Activated CD8-positive, alpha-beta T cell treated with anti-CD3 and anti-CD28 coated beads for 36 hours (primary cell): ENCODE data around the gene PET100. TPM values are rescaled to one million over a fixed set of nuclear protein-coding genes. Genes with fewer than 3 reads are reported as not detected.
A peak's percentile ranks its signal among the peaks of the same experiment; 100 is the strongest.

Source experiments
- ATAC-seq: fragments of 200-7000 bp; cut with Tn5 transposase; one replicate; pipeline ENCODE4 v1.10.0; 2021; ENCODE audit warnings: mild to moderate bottlenecking, moderate library complexity
- CTCF ChIA-PET: fragments of 350-600 bp; sonication (Branson Sonifier 250); formaldehyde crosslinking; loops from one replicate; lab custom pipeline; 2021; ENCODE audit warnings: antibody characterized with exemption; lab: Charles Lee
- POLR2A ChIA-PET: fragments of 350-600 bp; sonication (Branson Sonifier 250); formaldehyde crosslinking; loops from one replicate; lab custom pipeline; 2021; ENCODE audit warnings: antibody characterized with exemption; lab: Charles Lee
- DNase-seq: peaks from one replicate; pipeline ENCODE4 v3.0.0-alpha.2; 2020
- H3K27ac Mint-ChIP-seq: one replicate; pipeline ENCODE4 v1.8.0; 2021; ENCODE audit warnings: mild to moderate bottlenecking, mixed read lengths
- H3K27me3 Mint-ChIP-seq: one replicate; pipeline ENCODE4 v1.8.0; 2021; ENCODE audit warnings: mixed read lengths
- H3K36me3 Mint-ChIP-seq: one replicate; pipeline ENCODE4 v1.8.0; 2021; ENCODE audit warnings: low read depth, mixed read lengths
- H3K4me1 Mint-ChIP-seq: one replicate; pipeline ENCODE4 v1.8.0; 2021; ENCODE audit warnings: low read depth, mixed read lengths
- H3K4me3 Mint-ChIP-seq: one replicate; pipeline ENCODE4 v1.8.0; 2021; ENCODE audit warnings: mild to moderate bottlenecking, moderate library complexity, mixed read lengths
- H3K9me3 Mint-ChIP-seq: one replicate; pipeline ENCODE4 v1.8.0; 2021; ENCODE audit warnings: mixed read lengths
- intact Hi-C: fragments of 100-400 bp; cut with micrococcal nuclease; formaldehyde crosslinking; loops from one replicate; pipeline ENCODE4 v1.10.0; 2022
- total RNA-seq, 2 experiments: library from RNA; stranded (reverse); gene quantifications; one replicate each; pipeline ENCODE4 v1.2.3, GENCODE V29; 2021
- TF ChIP-seq, protein P1 (sequence below): fragments of 200-600 bp; IDR thresholded peaks from one replicate; pipeline ENCODE4 v1.8.0; 2022; ENCODE audit warnings: antibody characterized with exemption, mild to moderate bottlenecking

Gene PET100
- total RNA-seq, 2 experiments from 2014 or later, result 71.8 to 83.3 TPM

DNA sequence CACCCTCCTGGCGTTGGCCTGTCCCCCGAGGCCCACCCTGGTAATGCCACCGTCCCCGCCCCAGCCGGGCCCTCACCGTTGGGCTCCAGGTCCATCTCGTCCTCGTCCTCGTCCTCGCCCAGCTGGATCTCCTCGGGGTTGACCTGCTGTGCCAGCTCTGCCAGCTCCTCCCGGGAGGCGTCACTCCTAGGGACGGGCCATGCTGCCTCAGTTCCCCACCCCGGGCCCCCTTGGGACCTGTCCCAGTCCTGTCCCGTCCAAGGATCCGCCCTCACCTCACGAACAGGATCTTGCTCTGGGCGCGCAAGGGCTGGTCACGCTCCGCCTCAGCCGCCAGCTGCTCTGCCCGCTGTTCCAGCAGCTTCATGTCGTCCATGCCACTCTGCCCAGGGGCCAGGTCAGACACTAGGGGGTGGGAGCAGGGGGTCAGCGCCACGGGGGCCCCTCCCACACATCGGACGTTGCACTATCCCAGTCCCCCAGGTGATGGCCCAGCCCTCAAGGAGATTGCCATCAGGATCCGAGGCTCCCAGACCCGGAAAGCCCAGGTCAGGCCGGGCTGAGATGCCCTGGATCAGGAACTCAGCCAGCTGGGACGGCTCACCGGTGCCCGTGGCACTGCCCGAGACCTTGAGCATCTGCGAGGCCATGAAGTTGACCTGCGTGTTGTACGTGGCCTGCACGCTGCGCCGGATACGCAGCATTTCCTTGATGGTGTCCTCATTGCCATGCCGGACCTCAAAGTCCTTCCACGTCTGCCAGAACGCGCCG, 9.7 kb upstream of the PET100 start:
- Mint-ChIP-seq H3K27me3 (no peaks in the 10 kb centered on the region), H3K9me3 (no peaks in the 10 kb centered on the region), H3K4me3 (no peak overlapping the region), H3K27ac (no peak overlapping the region), H3K4me1 (no peaks in the 10 kb centered on the region), H3K36me3 (peaks cover 23% of the 10 kb centered on the region)
- POLR2A ChIA-PET, result interaction anchor here (1.4 to 3.3 kb wide), 2 partner anchors 13 to 15 kb away, joined by 3 to 10 read pairs; partner anchors contain the start of gene PCP2
- TF ChIP-seq, protein P1, sequence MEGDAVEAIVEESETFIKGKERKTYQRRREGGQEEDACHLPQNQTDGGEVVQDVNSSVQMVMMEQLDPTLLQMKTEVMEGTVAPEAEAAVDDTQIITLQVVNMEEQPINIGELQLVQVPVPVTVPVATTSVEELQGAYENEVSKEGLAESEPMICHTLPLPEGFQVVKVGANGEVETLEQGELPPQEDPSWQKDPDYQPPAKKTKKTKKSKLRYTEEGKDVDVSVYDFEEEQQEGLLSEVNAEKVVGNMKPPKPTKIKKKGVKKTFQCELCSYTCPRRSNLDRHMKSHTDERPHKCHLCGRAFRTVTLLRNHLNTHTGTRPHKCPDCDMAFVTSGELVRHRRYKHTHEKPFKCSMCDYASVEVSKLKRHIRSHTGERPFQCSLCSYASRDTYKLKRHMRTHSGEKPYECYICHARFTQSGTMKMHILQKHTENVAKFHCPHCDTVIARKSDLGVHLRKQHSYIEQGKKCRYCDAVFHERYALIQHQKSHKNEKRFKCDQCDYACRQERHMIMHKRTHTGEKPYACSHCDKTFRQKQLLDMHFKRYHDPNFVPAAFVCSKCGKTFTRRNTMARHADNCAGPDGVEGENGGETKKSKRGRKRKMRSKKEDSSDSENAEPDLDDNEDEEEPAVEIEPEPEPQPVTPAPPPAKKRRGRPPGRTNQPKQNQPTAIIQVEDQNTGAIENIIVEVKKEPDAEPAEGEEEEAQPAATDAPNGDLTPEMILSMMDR, result no peak
- DNase-seq (no peak), ATAC-seq (no peak)
- intact Hi-C loops, result no loop called here
- CTCF ChIA-PET, result no interaction called here

DNA sequence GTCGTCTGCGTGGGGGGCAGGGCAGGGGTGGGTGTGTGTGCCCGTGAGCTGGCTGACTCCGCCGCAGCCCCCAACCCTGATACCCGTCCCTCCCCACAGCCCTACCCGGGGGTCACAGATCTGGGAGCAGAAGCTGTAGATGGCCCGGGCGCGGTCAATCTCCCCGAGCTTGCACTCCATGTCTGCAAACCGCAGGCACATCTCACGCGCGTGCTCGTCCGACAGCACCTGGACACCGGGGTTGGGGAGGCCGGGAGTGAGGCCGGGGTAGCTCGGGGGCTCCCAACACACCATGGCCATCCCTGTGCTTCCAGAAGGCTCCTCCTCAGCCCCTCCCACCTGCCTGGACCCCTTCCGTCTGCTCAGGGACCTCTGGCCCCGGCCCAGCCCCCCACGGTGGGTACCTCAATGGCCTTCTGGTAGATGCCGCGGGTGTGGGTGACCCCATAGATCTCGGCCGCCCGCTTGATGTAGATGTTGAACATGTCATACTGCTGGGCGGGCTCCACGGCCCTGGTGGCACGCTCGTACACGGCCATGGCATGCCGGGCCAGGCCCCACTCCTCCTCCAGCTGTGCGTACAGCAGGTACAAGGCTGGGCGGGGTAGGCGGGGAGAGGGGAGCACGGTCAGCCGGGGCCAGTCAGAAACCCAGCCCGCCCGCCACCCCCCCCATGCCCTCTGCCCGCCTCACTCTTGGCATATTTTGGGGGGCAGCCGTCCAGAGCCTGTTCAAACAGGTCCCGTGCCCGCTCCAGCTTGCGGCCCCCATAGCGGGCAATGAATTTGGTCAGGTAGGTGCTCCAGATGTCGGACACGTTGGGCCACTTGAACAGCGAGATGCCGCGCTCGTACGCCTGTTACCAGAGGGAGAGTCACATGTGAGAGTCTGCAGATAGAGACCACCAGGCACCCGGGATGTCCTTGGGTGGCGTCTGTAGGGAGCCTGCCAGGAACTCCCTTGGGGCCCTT, 8.9 kb upstream of the PET100 start:
- intact Hi-C loops, result no loop called here
- ChIA-PET POLR2A (interaction anchor here (0.6 to 1.4 kb wide), 3 partner anchors 13 to 385 kb away, joined by 3 to 4 read pairs (median 3); partner anchors contain the start of genes PCP2 and STXBP2), CTCF (no interaction called here)
- ATAC-seq, result no peak
- Mint-ChIP-seq H3K9me3 (no peaks in the 10 kb centered on the region), H3K4me3 (no peak overlapping the region), H3K36me3 (peaks cover 23% of the 10 kb centered on the region), H3K27me3 (no peaks in the 10 kb centered on the region), H3K27ac (no peak overlapping the region), H3K4me1 (no peaks in the 10 kb centered on the region)
- DNase-seq, result no peak
- TF ChIP-seq, protein P1, result no peak

DNA sequence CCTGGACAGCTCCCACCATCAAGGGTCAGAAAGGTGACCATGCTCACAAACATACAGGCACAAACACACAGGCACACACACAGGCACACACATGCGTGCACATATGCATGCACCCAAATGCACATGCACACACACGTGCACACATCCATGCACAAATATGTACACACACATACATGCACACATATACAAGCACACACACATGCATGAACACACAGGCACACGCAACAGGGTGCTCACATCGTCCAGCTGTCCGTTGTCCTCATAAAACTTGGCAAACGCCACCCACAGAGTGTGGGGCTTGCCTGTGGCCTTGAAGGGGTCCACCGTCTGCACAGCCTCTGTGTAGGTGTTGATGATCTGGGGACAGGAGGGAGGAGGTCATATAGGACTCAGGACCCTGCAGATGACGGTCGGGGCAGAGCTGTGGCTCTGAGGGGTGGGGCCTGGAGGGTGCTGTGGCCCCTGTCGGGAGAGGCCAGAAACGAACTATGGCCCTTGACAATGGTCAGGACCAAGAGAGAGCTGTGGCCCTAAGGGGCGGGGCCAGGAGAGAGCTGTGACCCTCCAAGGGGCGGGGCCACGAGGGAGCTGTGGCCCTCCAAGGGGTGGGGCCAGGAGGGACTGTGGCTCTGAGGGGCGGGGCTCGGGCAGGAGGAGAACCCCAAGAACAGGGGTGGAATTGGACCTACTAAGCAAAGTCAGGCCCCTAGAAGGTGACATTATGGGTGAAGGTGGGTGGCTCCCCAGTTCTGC, 6.5 kb upstream of the PET100 start:
- Mint-ChIP-seq H3K4me1 (peaks cover 11% of the 10 kb centered on the region), H3K9me3 (no peaks in the 10 kb centered on the region), H3K4me3 (no peak overlapping the region), H3K27ac (no peak overlapping the region), H3K36me3 (peaks cover 18% of the 10 kb centered on the region), H3K27me3 (no peaks in the 10 kb centered on the region)
- intact Hi-C loops, result no loop called here
- TF ChIP-seq, protein P1, result no peak
- ATAC-seq (peak; percentile 74), DNase-seq (no peak)
- CTCF ChIA-PET, result interaction anchor here (0.6 kb wide), 1 partner anchor 246 kb away, joined by 3 read pairs; no protein-coding TSS in a partner anchor
- POLR2A ChIA-PET, result interaction anchor here (1.0 kb wide), 1 partner anchor 10 kb away, joined by 4 read pairs; the partner anchor contains the start of gene PCP2

DNA sequence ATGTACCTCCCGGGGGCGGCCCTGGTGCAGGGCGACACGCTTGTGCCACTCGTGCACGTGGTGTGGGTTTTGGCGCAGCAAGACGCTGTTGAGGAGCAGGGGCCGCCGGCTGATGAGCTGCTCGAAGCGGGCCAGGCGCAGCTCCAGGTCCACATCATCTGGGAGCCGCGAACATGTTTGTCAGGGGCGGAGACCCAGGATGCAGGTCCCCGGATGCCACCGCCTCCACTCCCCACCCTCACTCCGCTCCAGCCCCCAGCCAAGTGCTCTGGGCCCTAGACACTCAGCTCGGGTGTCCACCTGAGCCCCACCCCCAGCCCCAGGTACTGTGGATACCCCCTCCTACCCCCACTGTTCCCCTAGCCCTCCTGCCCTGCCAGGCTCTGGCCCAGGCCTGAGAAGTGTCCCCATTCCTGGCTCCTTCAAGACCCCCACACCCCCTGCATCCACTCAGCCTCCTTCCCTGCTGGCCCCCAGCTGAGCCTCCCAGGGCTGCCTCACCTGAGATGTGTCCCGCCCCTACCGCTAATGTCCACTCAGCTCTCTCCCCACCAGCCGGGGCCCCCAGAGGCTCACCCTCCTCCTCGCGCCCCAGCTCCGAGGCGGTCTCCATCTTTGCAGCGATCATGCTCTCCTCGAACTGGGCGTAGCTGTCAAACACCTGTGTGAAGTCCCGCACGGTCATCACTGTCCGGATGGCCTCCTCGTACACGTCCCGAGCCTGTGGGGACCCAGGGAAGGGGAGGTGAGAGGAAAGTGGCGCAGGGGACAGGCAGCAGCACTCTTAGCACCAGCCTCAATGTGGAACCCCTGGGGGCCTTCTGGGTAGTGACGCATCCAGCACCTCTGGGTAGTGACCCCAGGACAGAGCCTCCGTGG, 5.6 kb upstream of the PET100 start:
- POLR2A ChIA-PET, result interaction anchor here (1.0 kb wide), 1 partner anchor 54 kb away, joined by 3 read pairs; no protein-coding TSS in a partner anchor

More for the DNA sequence above, 5.6 kb upstream of the PET100 start:
- no peak overlapping the region for H3K4me3 Mint-ChIP-seq
- no peak overlapping the region for H3K27ac Mint-ChIP-seq
- no peak for DNase-seq
- peaks cover 14% of the 10 kb centered on the region for H3K36me3 Mint-ChIP-seq
- H3K4me1 Mint-ChIP-seq, result peaks cover 19% of the 10 kb centered on the region
- no peaks in the 10 kb centered on the region for H3K9me3 Mint-ChIP-seq
- CTCF ChIA-PET, result interaction anchor here (0.6 to 1.8 kb wide), 2 partner anchors 57 to 246 kb away, joined by 3 to 4 read pairs; partner anchors contain the start of gene TRAPPC5
- H3K27me3 Mint-ChIP-seq, result no peaks in the 10 kb centered on the region
- no peak for ATAC-seq
- intact Hi-C loops, result no loop called here
- TF ChIP-seq, protein P1, result no peak
